Measurements from ENCODE around the gene PAX4.

The PAX4 gene

DNA sequence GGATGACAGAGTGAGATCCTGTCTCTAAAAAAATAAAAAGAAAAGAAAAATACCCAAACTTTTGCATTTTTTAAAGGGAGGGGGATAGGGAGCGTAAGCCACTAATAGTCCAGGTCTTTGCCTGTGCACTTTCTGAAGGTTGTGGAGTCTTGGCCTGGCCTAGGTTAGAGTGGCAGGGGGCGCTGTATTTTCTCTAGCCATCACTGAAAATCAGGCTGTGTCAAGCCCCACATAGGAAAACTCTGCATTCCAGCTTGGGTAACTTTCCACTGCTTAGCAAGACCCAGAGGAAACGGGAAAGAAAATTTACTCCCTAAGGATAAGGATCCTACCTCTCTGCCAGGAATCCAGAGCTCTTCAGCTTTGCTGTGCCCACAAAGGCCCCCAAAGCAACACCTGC is 10.5 kb upstream of the PAX4 start:
- DNase-seq = no peak

DNA sequence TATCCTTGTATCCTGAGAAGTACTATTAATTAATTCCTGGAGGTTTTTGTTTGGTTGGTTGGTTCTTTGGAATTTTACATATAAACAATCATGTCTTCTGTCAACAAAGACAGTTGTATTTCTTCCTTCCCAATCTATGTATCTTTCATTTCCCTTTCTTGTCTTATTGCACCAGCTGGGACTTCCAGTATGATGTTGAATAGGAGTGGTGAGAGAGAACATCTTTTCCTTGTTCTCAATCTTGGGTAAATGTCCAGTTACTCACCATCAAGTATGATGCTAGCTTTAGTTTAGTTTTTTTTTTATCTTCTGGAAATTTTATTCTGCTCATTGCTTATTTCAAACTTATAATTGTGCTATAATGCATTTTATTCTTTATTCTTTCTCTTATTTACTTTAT is 7.4 kb upstream of the PAX4 start:
- no peak for DNase-seq

DNA sequence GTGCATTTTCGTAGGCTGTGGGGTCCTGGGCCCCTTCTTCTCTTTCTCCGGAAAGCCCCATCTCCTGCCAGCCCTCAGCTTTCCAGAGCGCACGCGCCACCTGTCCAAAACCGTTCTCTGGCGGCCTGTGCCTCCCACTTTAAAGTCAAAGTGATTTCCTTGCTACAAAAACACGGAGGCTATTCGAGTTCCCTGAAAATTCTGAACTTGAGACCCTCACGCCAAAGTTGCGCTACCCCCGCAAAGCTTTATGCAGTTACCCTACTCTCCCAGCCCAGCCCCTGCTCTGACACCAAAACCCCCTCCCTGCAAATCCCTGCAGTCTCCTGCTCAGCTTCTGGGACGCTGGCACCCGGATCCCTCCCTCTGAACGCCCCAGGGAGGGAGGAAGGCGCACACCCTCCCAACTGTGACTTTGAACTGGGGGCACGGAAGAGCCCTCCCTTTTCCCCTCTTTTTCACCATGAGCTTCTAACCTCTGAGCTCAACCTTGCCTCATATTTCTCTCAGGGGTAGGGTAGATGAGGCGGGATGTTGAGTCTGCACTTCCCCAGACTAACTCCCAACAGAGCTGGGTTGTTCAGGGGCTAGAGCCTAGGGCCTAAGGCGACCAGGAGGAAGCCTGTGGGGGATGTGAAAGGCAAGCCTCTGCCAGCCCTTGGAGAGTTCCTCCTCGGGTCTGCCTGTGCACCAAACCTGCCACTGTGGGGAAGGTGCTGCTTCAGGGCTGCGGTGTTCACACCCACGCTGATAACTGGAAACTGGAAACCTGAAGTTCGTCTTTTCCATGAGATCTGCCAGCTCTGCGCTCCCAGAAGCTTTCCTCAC is 2.7 kb upstream of the PAX4 start:
- DNase-seq = no peak

DNA sequence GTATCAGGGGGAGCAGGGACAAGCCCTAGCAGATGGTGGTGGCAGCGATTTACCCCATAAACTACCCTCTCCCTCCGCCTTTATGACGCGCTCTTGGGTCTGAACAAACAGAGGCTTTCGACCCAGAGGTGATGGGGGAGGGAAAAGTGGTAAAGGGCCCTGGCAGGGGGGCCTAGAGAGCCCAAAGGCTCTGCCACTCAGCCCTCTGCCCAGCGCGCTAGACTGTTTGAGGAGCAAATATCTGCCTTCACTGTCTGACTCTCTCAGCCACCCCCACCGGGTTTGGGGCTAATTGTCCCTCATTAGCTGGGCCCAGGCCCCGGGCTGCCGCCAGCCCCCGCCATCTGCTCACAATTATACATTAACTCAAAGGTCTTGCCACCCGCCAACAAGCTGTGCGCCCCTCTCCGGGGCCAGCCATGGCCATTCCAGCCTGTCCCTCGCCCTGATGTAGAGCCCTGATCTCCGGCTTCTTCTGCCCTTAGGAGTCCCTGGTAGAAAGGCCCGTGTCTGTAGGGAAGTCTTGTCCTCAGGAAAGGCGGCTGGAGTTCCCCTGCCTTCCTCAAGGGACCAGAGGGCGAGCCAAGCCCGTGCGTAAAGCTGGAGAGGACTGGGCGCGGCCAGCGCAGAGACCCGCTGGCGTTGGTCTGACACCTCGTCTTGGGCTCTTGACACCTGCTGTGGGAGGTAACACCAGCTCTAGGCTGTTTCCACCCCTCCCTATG is 1.9 kb upstream of the PAX4 start:
- no peak for DNase-seq

DNA sequence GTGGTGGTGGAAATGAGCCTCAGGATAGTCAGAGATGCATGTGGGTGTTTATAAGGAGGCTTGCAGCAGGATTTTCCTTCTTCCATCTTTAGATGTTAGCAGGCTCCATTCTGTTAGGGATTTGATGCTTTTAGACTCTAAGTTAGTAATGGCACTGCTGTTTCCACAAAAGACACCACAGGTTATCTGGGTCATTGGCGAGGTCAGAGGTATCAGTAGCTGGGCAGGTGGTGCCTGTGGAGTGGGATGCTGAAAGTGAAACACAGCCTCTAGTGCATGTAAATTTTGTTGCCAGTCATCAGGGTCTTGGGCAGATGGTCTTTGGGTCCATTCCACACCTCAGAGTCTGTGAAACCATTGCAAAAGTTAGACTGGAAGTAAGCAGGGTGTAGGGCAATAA is 833 bp upstream of the PAX4 start:
- DNase-seq = no peak

DNA sequence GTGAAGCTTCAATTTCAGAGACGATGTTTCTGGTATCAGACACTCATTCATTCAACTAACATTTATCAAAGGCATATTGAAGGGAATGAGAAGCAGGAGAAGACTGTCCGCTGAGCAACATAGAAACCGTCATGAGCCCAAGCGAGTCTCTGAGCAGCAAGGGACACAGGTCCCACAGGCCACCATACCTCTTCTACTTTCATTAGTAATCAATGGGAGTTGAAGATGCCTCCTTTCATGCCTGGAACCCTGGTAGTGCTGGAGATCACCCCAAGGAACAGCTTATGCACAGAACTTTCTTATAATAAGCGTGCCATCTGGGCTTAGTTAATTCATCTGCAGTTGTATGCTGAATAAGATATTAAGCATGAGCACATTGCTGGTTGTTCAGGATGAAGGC is 1.2 kb downstream of the PAX4 start:
- no peak for DNase-seq

DNA sequence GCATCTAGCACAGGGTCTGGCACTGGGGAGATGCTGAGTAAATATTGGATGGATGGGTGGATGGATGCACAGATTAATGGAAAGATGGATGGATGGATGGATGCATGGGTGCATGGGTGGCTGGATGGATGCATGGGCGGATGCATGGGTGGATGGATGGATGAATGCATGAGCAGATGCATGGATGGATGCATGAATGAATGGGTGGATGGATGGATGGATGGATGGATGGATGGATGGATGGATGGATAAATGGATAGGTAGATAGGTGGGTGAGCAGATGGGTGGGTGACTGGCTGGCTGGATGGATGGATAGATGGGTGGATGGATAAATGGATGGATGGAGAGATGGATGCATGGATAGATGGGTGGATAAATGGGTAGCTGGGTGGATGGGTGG is 5.7 kb downstream of the PAX4 start:
- DNase-seq = no peak

DNA sequence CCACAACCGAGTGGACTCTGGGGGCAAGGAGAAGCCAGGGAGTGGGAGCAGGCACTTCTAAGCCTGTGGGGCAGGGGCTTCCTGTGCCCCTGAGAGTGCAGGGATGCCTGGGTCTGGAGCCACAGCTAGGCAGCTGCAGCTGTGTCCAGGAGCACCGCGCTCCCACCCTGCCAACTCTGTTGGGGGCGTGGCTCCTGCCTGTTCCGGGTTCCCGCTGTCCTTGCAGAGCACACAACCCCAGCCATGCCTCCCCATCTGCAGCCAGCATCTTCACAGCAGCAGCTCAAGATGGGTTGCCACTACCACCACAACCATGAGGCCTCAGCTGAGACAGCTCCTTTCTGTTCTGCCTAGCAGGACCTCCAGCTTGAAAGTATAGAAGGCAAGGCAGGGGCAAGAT is 8.6 kb downstream of the PAX4 start:
- no peak for DNase-seq

DNA sequence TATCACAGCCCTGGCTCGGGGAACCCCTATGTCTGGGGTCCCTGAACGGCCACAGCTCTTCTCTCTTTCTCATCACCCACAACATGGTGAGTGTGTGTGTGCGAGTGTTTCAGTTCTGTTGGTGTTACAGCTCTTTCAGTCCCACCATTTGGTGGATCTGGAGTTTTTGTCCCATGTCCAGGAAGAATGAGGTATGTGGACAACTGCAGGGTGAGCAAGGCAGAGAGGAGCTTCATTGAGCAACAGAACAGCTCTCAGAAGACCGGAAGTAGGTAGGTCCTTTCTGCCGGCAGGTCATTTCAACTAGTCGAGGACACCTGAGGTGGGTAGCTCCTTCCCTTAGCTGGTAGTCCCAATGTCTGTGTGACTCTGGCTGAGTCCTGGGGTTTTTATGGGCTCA is 9.5 kb downstream of the PAX4 start:
- DNase-seq = no peak

DNA sequence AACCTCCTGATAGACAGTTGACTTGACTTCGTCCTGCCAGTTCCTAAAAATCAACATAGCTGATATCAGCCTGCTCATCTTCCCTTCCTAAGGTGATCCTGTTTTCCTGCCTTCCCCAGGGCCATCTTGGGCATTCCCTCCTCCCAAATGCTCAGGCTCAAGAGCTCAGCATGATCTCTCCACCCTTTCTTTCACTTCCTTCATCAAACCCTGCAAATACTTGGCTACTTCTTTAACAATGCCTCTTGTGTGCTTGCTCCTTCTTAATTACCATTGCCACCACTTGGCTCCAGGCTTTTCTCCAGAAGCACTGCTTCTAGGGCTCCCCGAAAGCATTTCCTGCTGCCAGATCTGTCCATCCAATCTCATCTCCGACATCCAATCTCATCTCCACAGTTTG is 17.1 kb downstream of the PAX4 start:
- no peak for DNase-seq

DNA sequence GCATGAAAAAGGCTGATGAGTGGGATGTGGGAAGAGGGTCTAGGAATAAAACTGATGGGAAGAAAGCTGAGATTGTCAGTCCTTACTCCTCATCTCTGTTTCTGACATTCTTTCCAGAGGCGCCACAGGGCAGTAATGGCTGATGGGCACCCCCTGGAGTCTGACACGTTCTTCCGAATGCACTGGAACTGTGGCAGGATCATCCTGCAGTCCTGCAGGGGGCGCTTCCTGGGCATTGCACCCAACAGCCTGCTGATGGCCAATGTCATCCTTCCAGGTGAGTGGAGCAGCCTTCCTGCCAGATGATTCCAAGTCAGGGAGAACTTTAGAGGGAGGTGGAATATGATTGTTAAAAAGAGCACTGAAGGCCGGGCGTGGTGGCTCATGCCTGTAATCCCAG is 19.6 kb downstream of the PAX4 start:
- DNase-seq = no peak

DNA sequence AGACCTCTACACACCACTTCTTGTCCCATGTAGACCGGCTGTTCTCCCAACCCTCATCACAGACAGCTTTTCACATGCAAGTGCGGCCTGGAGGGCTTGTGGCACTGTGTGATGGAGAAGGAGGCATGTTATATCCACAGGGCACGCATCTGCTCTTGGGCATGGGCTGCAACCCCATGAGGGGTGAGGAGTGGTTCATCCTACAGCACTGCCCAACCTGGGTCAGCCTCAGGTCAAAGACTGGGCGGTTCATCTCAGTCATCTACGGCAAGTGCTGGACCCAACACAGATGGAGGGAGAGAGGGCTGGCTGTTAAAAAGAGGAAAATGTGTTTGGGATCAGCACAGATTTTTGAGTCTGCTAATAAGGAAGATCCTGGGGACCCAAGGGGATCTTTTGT is 22.2 kb downstream of the PAX4 start:
- no peak for DNase-seq

DNA sequence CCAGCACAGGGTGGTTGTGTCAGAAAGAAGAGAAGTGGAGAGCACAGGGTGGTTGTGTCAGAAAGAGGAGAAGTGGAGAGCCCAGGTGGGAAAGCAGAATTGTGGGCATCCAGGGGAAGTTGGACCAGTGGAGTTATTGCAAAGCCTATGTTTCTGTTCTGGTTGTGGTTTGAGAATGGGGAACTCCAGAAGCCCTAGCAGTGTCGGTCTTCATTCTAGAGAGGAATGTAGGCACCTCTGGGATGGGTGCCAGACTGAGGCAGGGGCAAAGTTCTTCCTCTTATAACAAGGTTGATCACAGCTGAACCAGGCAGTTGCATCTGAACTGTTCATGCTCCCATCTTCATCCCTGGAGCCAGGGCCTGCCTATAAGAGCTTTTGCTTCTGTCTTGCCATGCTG is 23.5 kb downstream of the PAX4 start:
- DNase-seq = no peak

DNA sequence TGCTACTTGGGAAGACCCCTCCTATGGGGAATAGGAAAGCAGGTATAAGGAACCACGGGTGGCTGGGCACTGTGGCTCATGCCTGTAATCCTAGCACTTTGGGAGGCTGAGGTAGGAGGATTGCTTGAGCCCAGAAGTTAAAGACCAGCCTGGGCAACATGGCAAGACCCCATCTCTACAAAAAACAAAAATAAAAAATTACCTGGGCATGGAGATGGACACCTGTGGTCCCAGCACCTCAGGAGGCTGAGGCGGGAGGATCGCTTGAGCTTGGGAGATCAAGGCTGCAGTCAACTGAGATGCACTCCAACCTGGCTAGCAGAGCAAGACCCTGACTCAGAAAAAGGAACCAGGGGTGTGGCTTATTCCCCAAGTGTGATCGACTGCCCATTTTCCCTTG is 25.4 kb downstream of the PAX4 start:
- DNase-seq = no peak

DNA sequence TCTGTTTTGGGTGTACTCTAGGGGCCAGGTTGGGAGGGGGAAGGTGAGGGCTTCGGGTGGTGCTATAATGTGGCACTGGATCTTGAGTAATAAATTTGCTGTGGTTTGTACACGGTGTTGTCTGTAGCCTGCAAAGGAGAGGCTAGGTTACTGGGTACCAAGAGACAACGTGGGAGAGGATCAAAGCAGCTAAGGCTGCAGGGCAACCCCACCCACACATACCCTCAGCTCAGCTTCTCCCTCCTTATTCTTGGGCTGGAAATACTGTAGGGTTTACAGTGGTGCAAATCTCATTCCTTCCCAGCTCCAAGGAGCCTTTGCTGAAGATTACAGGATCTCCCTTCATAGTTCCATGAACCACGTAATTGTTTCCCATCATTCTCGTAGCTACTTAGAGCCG is 26.4 kb downstream of the PAX4 start:
- DNase-seq = no peak

DNA sequence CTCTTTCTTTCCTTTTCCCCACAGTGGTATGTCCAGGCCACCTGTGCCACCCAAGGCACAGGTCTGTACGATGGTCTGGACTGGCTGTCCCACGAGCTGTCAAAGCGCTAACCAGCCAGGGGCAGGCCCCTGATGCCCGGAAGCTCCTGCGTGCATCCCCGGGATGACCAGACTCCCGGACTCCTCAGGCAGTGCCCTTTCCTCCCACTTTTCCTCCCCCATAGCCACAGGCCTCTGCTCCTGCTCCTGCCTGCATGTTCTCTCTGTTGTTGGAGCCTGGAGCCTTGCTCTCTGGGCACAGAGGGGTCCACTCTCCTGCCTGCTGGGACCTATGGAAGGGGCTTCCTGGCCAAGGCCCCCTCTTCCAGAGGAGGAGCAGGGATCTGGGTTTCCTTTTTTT is 26.8 kb downstream of the PAX4 start:
- DNase-seq = no peak

DNA sequence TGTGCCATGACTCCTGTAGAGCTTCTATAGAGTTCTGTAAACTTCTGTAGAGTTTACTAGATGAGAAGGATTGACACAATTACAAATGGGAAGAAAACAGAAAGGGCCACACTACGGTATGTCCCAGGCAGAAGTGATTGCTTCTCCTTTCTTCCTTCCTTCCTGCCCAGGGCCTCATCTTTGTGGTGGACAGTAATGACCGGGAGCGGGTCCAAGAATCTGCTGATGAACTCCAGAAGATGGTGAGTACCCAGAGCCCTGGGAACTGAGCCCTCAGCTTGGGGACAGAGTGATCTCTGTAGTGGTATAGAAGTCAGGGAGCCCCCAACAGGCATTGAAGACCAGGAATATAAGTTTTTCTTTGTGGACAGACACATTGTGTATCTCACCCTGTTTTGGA is 28.0 kb downstream of the PAX4 start:
- no peak for DNase-seq

DNA sequence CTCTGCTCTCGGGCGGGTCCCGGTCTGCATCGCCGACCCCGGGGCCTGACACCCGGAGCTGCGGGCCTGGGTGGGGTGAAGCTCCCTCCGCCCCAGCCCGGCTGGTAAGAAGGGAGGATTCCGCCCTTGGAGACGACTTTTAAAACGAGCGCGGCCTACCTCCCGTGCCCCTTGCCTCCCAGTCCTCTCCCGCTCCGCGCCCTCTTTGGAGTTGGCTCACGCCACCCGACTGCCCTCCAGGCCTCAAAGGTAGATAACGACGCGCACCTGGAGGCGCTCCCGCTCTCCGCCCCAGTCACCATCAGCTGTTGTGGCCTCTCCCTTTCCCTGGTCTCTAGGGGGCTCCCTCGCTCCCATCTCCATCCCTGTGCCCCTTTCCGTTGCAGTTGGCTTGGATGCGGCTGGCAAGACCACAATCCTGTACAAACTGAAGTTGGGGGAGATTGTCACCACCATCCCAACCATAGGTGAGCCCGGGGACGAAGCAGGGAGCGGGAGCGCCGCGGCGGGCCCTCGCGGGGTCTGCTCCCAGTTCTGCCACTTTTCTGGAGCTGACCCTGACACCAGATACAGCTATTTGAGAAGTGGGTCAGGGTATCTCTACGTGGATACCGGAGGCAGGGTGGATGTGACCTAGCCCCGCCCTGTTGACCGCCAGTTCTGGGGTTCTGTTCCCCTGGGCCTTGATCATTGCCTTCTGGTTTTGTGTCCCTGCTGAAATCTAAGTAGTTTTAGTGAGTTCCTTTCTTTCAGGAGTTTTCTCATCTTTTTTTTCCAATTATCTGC is 29.1 kb downstream of the PAX4 start:
- DNase-seq = no peak

DNA sequence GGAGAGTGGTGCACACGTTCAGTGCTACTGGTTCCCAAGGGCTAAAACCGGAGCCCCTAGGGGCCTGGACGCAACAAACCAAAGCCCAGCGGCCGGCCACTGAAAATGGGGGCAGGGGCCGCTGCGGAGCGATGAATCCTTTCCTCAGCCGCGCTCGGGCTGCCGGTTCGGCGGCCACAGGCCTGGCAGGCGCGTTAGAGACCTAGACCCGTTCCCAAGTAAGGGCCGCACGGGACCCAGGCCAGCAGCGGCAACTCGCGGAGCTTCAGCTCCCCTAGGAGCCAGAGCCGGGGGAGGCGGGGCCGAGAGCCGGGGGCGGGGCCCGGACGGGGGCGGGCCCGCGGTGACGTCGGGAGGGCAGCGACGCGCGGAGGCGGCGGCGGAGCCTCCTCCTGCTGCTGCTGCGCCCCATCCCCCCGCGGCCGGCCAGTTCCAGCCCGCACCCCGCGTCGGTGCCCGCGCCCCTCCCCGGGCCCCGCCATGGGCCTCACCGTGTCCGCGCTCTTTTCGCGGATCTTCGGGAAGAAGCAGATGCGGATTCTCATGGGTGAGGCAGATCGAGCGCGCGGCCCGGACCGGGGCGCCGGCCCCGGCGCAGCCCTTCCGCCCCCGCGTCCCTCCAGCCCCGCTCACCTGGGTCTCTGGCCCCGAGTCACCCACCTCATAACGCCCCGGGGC is 29.8 kb downstream of the PAX4 start, which contains the start of gene ARF5:
ARF5 (plus strand) TSS at position 393 of the 678 bp plus-strand sequence; CDS start at position 481, 88 bp downstream.
- peak; percentile 96 for DNase-seq

DNA sequence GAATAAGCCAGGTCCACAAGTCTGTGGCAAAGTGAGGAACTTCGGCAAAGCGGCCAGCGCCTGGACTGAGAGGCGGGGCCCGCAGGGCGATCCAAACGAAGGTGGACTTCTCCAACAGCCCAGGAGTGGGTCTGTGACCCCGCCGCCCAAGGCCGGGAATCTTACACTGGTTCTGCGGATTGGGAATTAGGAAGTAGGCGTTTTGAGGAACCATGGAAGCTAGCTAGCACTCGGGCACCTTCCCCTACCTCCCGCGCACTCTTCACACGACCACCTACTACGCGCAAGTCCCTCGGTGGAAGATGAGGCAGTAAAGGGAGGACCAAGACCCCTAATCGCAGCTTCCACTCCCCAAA is 30.3 kb downstream of the PAX4 start:
- no peak for DNase-seq

DNA sequence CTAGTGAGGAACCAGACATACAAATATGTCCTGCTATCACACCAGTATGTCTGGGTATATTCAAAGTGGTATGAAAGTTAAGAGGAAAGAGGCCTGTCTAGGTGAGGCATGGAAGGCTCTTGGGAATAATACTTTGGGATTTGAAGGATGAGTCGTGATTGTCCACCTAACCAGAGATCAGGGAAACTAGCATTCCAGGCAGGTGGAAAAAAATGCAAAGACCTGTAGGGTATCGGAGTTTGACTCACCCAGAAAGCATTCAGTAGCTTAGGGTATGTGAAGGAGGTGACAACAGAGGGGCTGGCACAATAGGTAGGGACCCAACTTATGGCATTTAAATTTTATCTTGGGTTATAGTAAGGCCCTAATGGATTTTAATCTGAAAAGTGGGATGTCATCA is 31.6 kb downstream of the PAX4 start:
- DNase-seq = no peak

DNA sequence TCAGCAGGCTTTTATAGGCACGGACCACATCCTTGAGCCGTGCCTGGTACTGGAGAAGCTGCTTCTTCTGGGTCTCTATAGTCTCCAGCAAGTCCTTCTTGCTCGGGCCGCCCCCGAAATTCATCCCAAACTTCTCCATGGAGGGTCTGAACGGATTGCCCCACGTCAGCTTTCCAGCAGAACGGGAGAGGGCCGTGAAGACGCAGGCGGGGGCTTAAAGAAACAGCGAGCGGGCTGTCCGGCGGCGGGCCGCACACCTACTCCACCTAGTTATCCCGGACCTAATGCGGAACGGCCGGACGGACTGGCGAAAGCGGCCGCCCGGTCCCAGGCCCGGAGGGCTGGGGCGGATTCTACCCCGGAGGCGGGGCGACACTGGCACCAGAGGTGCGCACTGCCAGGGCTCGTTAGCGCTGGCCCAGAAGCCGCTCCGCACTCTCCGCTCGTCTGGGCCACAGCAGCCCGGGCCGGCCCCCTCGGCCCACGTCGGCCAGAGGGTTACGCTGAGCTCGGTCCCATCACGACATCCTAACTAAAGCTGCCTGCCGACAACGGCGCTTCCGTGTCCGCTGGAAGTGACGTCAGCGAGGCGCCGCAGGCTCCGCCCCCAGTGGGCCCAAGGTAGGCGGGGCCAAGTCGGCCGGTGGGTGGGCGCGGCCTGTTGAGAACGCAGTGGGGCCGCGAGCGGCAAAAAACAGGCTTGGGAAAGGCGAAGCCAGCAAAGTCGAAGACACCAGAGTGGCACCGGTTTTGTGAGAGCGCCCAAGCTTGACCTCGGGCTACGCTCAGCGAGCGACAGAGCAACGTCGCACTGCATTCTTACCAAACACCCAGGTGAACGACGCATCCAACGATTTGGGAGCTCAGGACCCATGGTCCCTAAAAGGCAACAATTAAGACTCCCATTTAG is 32.6 kb downstream of the PAX4 start, which contains the start of gene GCC1:
GCC1 (minus strand) TSS at position 553 of the 910 bp plus-strand sequence; CDS start at position 139, 414 bp downstream.
- DNase-seq = peak; percentile 99
